Heart left ventricle (tissue), 13 donors: ENCODE results near the gene INSR.

Source experiments
- POLR2A ChIP-seq, 2 donors: fragments of 450-650 bp; IDR thresholded peaks; one replicate each; pipeline ENCODE4 v1.6.1; 2017; ENCODE audit warnings: antibody characterized with exemption in 2 of 2, mild to moderate bottlenecking in 2 of 2, moderate library complexity in 2 of 2
- TF ChIP-seq, protein P1 (sequence below), 12 donors: fragments of 200-600 bp; sonication (generic) in 4 of 12; IDR thresholded peaks; one replicate each; pipeline versions ENCODE4 v1.5.0 to v1.8.0; 2018 to 2022; ENCODE audit warnings: antibody characterized with exemption in 12 of 12, mild to moderate bottlenecking in 5 of 12
- donor health status: ischemic (EF 13 %, LVEDD 7.1; RV severe dilation, severe dysfunction).
- donor health status: DM: no; HTN: yes; CAD: no.
- donor health status: DM: no; HTN: no; CAD: no.
- donor health status: ischemic (EF 25% LVEDD 6.9; RV normal size, moderate dysfunction).
- donor health status: ischemic (EF 25% LVEDD 5.7; RV mildly dilated, moderate dysfunction).
- donor health status: ischemic (EF 35%, LVEDD 5.7; RV mildly dilated, moderate dysfunction).
- donor health status: nonischemic (EF 11% LVEDD 7.7; RV severe dilation, severe dysfunction).
- donor health status: DM: yes; HTN: yes; CAD: no.
- donor health status: PGD.
- donor health status: ischemic (EF 29% LVEDD 5.4; RV normal size, mild dysfunction).
- donor health status: nonischemic (EF 23%, LVEDD 6.1; RV moderate dilation, normal function).

DNA sequence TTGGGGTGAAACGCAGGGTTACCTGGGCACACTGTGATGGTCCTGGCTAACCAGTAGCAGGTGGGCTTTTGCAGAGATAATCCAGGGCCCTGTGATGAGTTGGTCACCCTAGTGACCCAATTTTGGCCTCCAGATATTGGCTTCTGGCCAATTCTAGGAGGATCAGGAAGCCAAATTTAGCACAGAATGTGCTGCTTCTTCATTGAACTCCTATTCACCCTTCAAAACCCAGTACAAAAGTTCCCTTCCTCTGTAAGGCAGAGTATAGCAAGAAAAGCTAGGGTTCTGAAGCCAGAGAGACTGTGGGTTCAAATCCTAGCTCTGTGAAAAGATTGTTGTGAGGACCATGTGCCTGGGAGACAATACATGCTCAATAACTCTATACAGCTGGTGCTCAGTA lies 70.8 kb downstream of the INSR start:
- TF ChIP-seq, protein P1, sequence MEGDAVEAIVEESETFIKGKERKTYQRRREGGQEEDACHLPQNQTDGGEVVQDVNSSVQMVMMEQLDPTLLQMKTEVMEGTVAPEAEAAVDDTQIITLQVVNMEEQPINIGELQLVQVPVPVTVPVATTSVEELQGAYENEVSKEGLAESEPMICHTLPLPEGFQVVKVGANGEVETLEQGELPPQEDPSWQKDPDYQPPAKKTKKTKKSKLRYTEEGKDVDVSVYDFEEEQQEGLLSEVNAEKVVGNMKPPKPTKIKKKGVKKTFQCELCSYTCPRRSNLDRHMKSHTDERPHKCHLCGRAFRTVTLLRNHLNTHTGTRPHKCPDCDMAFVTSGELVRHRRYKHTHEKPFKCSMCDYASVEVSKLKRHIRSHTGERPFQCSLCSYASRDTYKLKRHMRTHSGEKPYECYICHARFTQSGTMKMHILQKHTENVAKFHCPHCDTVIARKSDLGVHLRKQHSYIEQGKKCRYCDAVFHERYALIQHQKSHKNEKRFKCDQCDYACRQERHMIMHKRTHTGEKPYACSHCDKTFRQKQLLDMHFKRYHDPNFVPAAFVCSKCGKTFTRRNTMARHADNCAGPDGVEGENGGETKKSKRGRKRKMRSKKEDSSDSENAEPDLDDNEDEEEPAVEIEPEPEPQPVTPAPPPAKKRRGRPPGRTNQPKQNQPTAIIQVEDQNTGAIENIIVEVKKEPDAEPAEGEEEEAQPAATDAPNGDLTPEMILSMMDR (IDR thresholded peaks at IDR 0.05), result no peak
- TF ChIP-seq POLR2A (IDR thresholded peaks at IDR 0.05), result no peak
